MCF 10A (cell line): ENCODE data around the gene MAP1A. TPM values are rescaled to one million over a fixed set of nuclear protein-coding genes. Genes with fewer than 3 reads are reported as not detected.

Experiments used
- Bru-seq: library from RNA; stranded (reverse); fragments of 400-500 nt; gene quantifications from one replicate; lab custom pipeline; 2021; lab: Mats Ljungman, UMichigan
- BruChase-seq, 2 experiments: library from RNA; stranded (reverse); fragments of 400-500 nt; gene quantifications; one replicate each; lab custom pipeline; 2021; lab: Mats Ljungman, UMichigan
- BruUV-seq: library from RNA; stranded (reverse); fragments of 400-500 nt; replicated peaks from 2 replicates; lab custom pipeline; 2021; lab: Mats Ljungman, UMichigan
- CTCF ChIA-PET: fragments of 300-600 bp; sonication (Branson Sonifier 250); formaldehyde crosslinking; extraction: SDS; loops from one replicate; lab custom pipeline; 2021; ENCODE audit warnings: antibody characterized with exemption, inconsistent platforms; lab: Yijun Ruan, JAX
- POLR2A ChIA-PET: fragments of 300-600, 350-650 bp; sonication (Branson Sonifier 250); formaldehyde crosslinking; extraction: SDS; loops from one replicate; lab custom pipeline; 2020; ENCODE audit warnings: antibody characterized with exemption, inconsistent platforms; lab: Yijun Ruan, JAX
- DNase-seq: peaks from one replicate; pipeline ENCODE4 v3.0.0-alpha.2; 2018; ENCODE audit not compliant: unreplicated experiment
- H3K27ac Mint-ChIP-seq: one replicate; pipeline ENCODE4 v1.8.0; 2022; ENCODE audit warnings: mild to moderate bottlenecking, low read depth, mixed read lengths; ENCODE audit not compliant: unreplicated experiment
- H3K27me3 Mint-ChIP-seq: one replicate; pipeline ENCODE4 v1.8.0; 2022; ENCODE audit warnings: mixed read lengths; ENCODE audit not compliant: insufficient read depth, unreplicated experiment
- H3K36me3 Mint-ChIP-seq: one replicate; pipeline ENCODE4 v1.8.0; 2022; ENCODE audit warnings: mild to moderate bottlenecking, moderate library complexity, mixed read lengths; ENCODE audit not compliant: insufficient read depth, unreplicated experiment
- H3K4me1 Mint-ChIP-seq: one replicate; pipeline ENCODE4 v1.8.0; 2022; ENCODE audit warnings: mixed read lengths; ENCODE audit not compliant: insufficient read depth, unreplicated experiment
- H3K4me3 Mint-ChIP-seq: one replicate; pipeline ENCODE4 v1.8.0; 2022; ENCODE audit warnings: mild to moderate bottlenecking, moderate library complexity, mixed read lengths; ENCODE audit not compliant: unreplicated experiment
- H3K9me3 Mint-ChIP-seq: one replicate; pipeline ENCODE4 v1.8.0; 2022; ENCODE audit warnings: mixed read lengths; ENCODE audit not compliant: unreplicated experiment
- intact Hi-C: fragments of 100-400 bp; cut with micrococcal nuclease; formaldehyde crosslinking; loops from 2 replicates; pipeline ENCODE4 v1.14.1; 2022
- long read RNA-seq: library from polyadenylated mRNA; stranded (forward); transcript quantifications from one replicate; pipeline ENCODE4 v2.0.0, GENCODE V29; 2022
- total RNA-seq: library from RNA; stranded (reverse); gene quantifications from 2 replicates; pipeline ENCODE4 v1.2.3, GENCODE V29; 2022
- TF ChIP-seq, protein P1 (sequence below): fragments of 200-600 bp; IDR thresholded peaks from one replicate; pipeline ENCODE4 v1.8.0; 2022; ENCODE audit warnings: antibody characterized with exemption, mild to moderate bottlenecking; ENCODE audit not compliant: unreplicated experiment

The MAP1A gene
- total RNA-seq (0.09 and 0.17 TPM in 2 replicates), Bru-seq, nascent RNA (percentile 14 among the genes with signal in this experiment), BruChase-seq, experiment 1, labeled RNA remaining after a 6-hour chase (percentile 25 among the genes with signal in this experiment), BruChase-seq, experiment 2, labeled RNA remaining after a 2-hour chase (not detected)
- long read RNA-seq = 0 reads

DNA sequence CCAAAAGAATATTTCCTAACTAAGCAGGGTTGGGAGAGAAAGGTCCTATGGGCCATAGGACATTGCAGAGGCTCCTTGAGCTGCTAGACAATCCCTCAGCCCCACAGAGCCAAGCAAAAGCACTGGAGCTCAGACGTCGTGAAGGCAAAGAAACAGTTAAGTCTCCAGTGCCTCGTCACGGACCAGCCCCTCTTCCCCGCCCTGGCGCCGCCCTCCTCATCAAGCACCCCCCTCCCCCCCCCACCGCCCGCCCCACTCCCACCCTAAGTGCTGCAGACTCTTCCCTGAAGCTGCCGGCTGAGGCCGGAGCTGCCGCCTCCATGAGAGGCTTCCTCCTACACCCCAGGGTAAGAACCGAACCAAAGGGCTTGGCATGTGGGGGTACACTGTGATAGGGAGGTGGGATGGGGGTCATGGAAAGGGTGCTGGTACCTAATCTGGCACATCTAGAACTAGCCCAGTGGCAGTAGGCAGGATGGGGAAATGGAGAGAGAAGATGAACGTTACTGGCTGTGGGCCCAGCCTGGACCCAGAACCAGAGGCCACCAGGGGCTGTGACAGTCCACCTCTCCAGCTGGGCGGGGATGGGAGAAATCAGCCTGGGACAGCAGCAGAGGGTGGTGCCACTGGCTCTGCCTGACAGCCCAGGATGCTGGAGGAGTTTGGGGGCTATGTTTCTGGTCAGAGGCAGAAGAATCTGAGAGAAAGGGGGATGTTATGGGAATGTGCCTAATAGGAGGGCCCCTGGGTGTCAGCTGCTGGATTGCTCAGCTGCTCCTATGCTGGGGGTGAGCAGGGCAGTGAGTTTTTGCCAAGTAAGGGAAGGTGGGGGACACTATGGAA lies at the start of gene MAP1A:
MAP1A (plus strand) TSS at position 255 of the 843 bp plus-strand sequence. CDS start 3,866 bp downstream, outside the sequence.
- H3K4me3 Mint-ChIP-seq = no peak within 1 kb of the TSS
- no TSS peak for BruUV-seq
- peaks cover 35% of the 10 kb centered on the region for H3K27me3 Mint-ChIP-seq
- ChIA-PET POLR2A (no interaction called here), CTCF (no interaction called here)
- no peaks in the 10 kb centered on the region for H3K36me3 Mint-ChIP-seq
- intact Hi-C loops = no loop called here
- TF ChIP-seq, protein P1, sequence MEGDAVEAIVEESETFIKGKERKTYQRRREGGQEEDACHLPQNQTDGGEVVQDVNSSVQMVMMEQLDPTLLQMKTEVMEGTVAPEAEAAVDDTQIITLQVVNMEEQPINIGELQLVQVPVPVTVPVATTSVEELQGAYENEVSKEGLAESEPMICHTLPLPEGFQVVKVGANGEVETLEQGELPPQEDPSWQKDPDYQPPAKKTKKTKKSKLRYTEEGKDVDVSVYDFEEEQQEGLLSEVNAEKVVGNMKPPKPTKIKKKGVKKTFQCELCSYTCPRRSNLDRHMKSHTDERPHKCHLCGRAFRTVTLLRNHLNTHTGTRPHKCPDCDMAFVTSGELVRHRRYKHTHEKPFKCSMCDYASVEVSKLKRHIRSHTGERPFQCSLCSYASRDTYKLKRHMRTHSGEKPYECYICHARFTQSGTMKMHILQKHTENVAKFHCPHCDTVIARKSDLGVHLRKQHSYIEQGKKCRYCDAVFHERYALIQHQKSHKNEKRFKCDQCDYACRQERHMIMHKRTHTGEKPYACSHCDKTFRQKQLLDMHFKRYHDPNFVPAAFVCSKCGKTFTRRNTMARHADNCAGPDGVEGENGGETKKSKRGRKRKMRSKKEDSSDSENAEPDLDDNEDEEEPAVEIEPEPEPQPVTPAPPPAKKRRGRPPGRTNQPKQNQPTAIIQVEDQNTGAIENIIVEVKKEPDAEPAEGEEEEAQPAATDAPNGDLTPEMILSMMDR = no peak
- no peaks in the 10 kb centered on the region for H3K9me3 Mint-ChIP-seq
- no peak for DNase-seq
- H3K4me1 Mint-ChIP-seq = peaks cover 14% of the 10 kb centered on the region
- H3K27ac Mint-ChIP-seq = no peak within 1 kb of the TSS

DNA sequence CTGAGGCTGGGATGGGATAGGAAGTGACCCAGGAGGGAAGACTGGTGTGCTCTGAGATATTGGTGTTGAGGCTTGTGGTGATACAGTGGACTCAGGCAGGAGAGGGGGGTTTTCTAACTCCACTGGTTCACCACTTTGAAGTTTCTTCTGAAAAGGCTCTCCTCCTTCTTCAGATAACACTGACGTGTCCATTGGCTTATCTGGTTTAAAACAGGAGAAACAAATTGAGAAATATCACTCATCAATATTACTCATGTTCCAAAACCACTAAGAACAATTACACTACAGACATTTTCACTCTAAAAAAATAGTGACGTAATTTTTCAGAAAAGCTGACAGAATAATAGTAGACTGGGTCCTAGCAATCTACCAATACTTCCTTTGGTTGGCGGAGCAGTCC lies 47.5 kb upstream of the MAP1A start:
- POLR2A ChIA-PET = interaction anchor here (0.7 to 1.0 kb wide), 3 partner anchors 12 to 53 kb away, joined by 3 to 5 read pairs (median 4); partner anchors contain the start of gene TP53BP1
- no peaks in the 10 kb centered on the region for H3K9me3 Mint-ChIP-seq
- CTCF ChIA-PET = interaction anchor here (0.8 to 1.4 kb wide), 2 partner anchors 18 to 29 kb away, joined by 3 to 5 read pairs; no protein-coding TSS in a partner anchor
- no peaks in the 10 kb centered on the region for H3K27me3 Mint-ChIP-seq
- no peak overlapping the region for H3K4me3 Mint-ChIP-seq
- TF ChIP-seq, protein P1 = no peak
- H3K36me3 Mint-ChIP-seq = peaks cover 71% of the 10 kb centered on the region
- peak overlapping the region; percentile 49 for H3K27ac Mint-ChIP-seq
- intact Hi-C loops = no loop called here
- BruUV-seq = no TSS peak
- no peak for DNase-seq
- H3K4me1 Mint-ChIP-seq = peaks cover 27% of the 10 kb centered on the region

DNA sequence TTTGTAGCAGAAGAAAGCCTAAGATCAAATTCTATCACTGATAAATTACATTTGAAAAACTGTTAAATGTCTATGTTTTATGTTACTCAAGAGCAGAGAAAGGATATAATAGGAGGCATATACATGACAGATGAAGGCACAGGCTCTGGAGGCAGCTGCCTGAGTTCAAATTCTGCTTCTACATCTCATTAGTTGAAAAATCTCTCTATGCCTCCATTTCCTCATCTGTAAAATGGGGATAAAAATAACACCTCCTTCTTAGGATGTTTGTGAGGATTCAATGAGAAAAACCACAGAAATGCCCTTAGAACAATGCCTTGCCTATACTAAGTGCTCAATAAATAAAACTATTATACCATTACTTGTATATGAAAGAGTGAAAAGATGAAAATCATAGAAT lies 45.4 kb upstream of the MAP1A start:
- peaks cover 92% of the 10 kb centered on the region for H3K36me3 Mint-ChIP-seq
- peaks cover 14% of the 10 kb centered on the region for H3K4me1 Mint-ChIP-seq
- no peaks in the 10 kb centered on the region for H3K9me3 Mint-ChIP-seq
- no peak overlapping the region for H3K4me3 Mint-ChIP-seq
- DNase-seq = no peak
- ChIA-PET CTCF (no interaction called here), POLR2A (interaction anchor here (2.5 kb wide), 1 partner anchor 12 kb away, joined by 6 read pairs; no protein-coding TSS in a partner anchor)
- no peaks in the 10 kb centered on the region for H3K27me3 Mint-ChIP-seq
- TF ChIP-seq, protein P1 = no peak
- intact Hi-C loops = no loop called here
- no peak overlapping the region for H3K27ac Mint-ChIP-seq
- no TSS peak for BruUV-seq

DNA sequence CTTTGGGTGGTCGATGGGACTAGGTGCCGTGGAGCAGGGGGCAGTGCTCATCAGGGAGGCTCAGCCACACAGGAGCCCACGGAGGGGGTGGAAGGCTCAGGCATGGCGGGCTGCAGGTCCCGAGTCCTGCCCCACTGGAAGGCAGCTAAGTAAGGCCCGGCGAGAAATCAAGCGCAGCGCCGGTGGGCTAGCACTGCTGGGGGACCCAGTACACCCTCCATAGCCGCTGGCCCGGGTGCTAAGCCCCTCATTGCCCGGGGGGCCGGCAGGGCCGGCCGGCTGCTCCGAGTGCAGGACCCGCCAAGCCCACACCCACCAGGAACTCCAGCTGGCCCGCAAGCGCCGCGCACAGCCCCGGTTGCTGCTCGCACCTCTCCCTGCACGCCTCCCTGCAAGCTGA lies 43.5 kb upstream of the MAP1A start:
- intact Hi-C loops = no loop called here
- TF ChIP-seq, protein P1 = no peak
- DNase-seq = no peak
- Mint-ChIP-seq H3K27me3 (no peaks in the 10 kb centered on the region), H3K4me1 (peaks cover 14% of the 10 kb centered on the region), H3K9me3 (no peaks in the 10 kb centered on the region), H3K4me3 (no peak overlapping the region), H3K27ac (no peak overlapping the region), H3K36me3 (peaks cover 95% of the 10 kb centered on the region)
- ChIA-PET POLR2A (interaction anchor here (2.5 kb wide), 1 partner anchor 10 kb away, joined by 6 read pairs; no protein-coding TSS in a partner anchor), CTCF (no interaction called here)
- BruUV-seq = no TSS peak
